GM18858 (cell line): Measurements from ENCODE around the gene TRIM6.
"Not testable (repeated sequence)": the region's sequence is repeated elsewhere in the genome, so short reads cannot be mapped to it uniquely, and the experiment has no call there.

Experiments used
- ATAC-seq: cut with Tn5 transposase; IDR thresholded peaks from one replicate; pipeline ENCODE4 v1.9.1; 2021; ENCODE audit not compliant: unreplicated experiment

Gene TRIM6, protein sequence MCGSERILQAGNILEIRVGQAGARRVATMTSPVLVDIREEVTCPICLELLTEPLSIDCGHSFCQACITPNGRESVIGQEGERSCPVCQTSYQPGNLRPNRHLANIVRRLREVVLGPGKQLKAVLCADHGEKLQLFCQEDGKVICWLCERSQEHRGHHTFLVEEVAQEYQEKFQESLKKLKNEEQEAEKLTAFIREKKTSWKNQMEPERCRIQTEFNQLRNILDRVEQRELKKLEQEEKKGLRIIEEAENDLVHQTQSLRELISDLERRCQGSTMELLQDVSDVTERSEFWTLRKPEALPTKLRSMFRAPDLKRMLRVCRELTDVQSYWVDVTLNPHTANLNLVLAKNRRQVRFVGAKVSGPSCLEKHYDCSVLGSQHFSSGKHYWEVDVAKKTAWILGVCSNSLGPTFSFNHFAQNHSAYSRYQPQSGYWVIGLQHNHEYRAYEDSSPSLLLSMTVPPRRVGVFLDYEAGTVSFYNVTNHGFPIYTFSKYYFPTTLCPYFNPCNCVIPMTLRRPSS

DNA sequence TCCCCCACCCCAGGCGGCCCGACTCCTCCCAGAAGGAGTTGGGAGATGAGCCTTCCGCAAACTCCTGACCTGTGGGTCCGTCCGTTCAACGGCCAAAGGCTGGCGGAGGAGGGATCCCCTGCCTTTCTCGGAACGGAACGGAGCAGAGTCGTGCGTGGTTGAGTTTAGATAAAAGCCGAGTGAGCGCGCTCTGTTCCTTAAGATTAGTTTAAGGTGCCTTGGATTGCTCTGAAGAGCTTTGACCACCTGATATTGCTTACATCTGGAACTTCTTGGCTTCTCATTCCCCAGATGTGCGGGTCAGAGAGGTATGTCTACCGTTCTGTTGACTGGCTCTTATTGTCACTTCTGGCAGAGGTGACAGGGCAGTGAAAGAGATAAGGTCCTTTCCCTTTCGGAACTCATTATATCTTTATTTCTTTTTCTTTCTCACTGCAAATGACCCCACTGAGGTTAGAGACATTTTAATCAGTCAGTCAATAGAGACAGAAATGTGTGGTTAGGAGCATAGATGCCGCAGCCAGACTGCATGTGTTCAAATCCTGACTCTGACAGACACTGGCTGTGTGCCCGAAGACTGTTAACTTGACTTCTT, at the start of gene TRIM6:
Gene TRIM6 (plus strand): TSS at position 31 of the 595 bp plus-strand sequence. CDS start 261 bp downstream, at position 292.
- peak; percentile 33 for ATAC-seq

DNA sequence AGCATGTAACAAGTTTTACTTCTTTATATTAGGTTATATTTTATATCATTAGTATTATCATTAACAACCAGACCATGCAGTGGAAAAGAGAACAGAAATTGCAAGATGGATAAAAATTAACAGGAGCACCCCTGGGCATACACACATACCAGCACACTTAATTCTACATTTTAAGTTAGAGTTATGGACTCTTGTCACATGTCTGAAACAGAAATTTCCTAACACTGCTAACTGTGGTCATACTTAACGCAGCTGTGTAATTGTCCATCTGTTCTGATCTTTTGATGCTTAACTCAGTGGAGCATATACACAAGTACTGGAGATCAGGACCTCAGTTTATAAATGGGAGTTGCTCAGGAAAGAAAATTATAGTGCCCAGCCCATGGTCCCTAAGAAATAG, 48.5 kb upstream of the TRIM6 start:
- no peak for ATAC-seq

DNA sequence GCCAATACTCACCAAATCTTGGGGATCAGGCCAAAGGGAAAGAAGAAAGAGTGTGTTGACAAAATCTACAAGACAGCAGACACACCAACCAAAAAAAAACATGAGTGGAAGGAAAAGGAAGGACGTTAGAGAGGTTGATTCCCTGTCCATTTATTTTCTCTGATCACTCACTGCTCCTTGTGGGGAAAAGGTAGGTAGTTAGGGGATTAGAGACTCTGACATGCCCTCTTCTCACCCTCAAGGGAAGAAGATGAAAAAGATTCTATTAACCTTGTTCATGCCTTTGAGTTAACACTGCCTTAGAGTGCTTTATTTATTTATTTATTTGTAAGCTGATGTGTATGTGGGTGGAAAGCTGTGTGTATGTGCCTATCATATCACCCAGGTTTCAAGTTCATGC, 48.0 kb upstream of the TRIM6 start, which contains the start of gene OR52H1:
Gene OR52H1 (minus strand): TSS at position 101 of the 400 bp plus-strand sequence. CDS start 3,035 bp downstream, outside the sequence.
- no peak for ATAC-seq

GRCh38 chr11:5550440-5551095, 45.9 kb upstream of the TRIM6 start:
- ATAC-seq = peak; percentile 63

- no peak for ATAC-seq
Measured at GRCh38 chr11:5553343-5553742, 43.1 kb upstream of the TRIM6 start.

- no peak for ATAC-seq
Measured at GRCh38 chr11:5556596-5557188, 39.7 kb upstream of the TRIM6 start.

DNA sequence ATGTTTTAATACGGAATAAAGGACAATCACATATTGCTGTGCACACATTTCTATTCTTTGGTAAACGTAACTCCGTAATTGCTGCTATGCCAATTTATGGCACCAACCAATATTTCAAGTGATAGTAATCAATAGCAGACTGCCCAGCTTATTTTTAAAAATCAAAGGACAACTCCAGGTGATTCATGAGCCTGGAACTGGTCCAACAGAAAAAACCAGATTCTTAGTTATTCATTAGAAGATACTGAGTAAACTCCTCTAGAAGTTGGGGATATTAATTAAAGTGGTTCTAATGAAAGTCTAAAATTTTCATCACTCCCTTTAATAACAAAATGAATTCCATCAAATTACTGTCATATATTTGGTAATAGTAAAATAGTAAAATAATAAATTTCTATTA, 38.7 kb upstream of the TRIM6 start:
- no peak for ATAC-seq

- ATAC-seq = no peak
Measured at GRCh38 chr11:5564259-5565019, 32.0 kb upstream of the TRIM6 start.

DNA sequence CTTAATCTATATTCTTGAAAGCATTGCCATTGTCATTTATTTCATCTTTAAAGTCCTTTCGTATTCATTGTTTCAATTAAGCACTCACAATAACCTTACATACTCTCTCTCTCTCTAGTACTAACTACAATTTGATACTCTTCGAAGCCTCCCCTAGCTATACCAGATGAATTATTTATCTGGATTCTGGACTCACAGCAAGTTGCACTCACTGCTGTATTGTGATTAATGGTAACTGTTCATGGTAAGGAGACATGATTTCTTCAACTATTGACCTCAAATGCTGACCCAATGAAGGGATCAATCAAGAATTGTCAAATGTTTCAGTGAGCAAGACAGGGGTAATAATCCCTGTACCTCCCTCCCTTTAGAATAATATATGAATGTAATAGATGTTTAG, 21.8 kb upstream of the TRIM6 start:
- ATAC-seq = no peak

DNA sequence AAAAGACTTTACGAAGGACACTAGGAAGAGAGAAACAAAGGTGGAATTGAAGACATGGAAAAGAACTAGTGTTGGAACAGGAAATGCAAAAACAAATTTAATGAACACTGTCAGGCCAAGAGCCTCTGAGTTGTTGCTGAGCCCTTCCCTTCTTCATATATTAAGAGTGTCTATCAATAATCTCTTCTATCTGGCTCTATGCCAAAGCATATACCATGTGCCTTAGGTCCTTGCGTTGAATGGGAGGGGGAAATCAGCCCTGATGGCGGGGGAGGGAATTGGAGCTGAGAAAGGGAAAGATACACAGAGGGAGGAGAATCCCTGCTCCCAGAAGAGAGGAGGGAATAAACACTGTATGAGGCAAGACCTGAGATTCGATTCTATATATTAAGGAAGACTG, 21.3 kb upstream of the TRIM6 start:
- no peak for ATAC-seq

- ATAC-seq = no peak
Measured at GRCh38 chr11:5577101-5577500, 19.3 kb upstream of the TRIM6 start.

DNA sequence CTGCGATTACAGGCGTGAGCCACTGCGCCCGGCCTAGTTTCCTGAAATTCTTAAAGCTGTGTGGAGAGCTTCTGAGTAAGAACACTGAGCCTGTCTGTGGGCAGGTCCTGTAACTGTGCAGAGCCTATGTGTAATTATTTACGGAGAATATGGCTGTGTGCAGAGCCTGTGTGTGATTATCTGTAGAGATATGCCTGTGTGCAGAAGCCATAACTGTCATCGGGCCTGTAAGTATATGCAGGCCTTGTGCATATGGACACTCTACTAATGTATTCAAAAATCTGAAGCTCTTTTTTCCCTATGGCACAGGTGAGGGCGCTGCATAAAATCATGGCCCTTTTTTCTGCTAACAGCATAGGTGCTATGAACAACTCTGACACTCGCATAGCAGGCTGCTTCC, 15.9 kb upstream of the TRIM6 start, which contains the start of gene OR52B6:
Gene OR52B6 (plus strand): TSS at position 301 of the 400 bp plus-strand sequence. CDS start 0 bp downstream, at position 301.
- ATAC-seq = no peak

- ATAC-seq = no peak
Measured at GRCh38 chr11:5581014-5581413, 15.4 kb upstream of the TRIM6 start.

DNA sequence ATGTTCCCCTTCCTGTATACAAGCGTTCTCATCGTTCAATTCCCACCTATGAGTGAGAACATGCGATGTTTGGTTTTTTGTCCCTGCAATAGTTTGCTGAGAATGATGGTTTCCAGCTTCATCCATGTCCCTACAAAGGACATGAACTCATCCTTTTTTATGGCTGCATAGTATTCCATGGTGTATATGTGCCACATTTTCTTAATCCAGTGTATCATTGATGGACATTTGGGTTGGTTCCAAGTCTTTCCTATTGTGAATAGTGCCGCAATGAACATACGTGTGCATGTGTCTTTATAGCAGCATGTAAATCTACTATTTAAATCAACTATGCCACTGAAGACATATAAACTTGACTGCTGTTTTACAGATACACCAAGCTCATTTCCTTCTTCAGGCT, 12.0 kb upstream of the TRIM6 start:
- ATAC-seq = not testable (repeated sequence)

- ATAC-seq = not testable (repeated sequence)
Measured at GRCh38 chr11:5589906-5590305, 6.5 kb upstream of the TRIM6 start.

DNA sequence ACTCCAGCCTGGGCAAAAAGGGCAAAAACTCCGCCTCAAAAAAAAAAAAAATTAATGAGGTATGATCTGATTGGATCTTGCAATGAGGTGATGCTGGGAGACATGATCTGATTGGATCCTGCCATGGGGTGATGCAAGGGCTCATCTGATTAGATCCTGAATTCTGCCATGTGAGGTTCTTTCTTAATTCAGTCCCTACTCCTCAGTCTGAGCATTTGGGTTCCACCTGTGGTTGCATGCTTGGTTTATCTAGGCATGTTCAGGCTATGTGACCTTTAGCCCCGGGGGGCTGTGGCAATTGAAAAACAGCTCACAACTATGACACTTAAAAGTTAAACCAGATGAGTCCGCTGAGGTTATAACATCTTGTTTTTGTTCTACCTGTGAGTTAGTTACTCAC, 4.8 kb upstream of the TRIM6 start:
- no peak for ATAC-seq

DNA sequence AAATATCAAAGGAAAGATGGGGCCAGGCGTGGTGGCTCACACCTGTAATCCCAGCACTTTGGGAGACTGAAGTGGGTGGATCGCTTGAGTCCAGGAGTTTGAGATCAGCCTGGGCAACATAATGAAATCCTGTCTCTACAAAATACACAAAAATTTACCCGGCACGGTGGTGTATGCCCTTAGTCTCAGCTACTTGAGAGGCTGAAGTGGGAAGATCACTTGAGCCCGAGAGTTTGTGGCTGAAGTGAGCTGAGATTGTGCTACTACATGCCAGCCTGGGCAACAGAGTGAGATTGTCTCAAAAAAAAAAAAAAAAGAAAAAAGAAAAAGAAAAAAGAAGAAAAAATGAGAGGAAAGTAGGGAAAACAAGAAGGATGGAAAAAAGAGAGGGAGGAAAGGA, 3.8 kb upstream of the TRIM6 start:
- ATAC-seq = no peak

GRCh38 chr11:5593146-5593545, 3.3 kb upstream of the TRIM6 start:
- no peak for ATAC-seq

- ATAC-seq = no peak
Measured at GRCh38 chr11:5597953-5598352, 1.5 kb downstream of the TRIM6 start.

GRCh38 chr11:5600374-5600851, 4.0 kb downstream of the TRIM6 start:
- ATAC-seq = peak; percentile 83
